Trophoblast cell (in vitro differentiated cells and primary cell): ENCODE data around the gene TAF8.
A peak's percentile ranks its signal among the peaks of the same experiment; 100 is the strongest.

Experiments
- DNase-seq, 2 donors: peaks; one replicate each; pipeline ENCODE4 v3.0.0-alpha.2; 2016
- H2AFZ ChIP-seq: 2 replicates; pipeline ENCODE4 v1.6.1; 2013; ENCODE audit warnings: low read length, moderate library complexity, mild to moderate bottlenecking; ENCODE audit not compliant: insufficient read depth, poor library complexity
- H2AK5ac ChIP-seq: 2 replicates; pipeline ENCODE4 v1.6.1; 2013; ENCODE audit warnings: mild to moderate bottlenecking, low read length
- H2BK120ac ChIP-seq: 2 replicates; pipeline ENCODE4 v1.6.1; 2013; ENCODE audit warnings: low read length, mild to moderate bottlenecking, moderate library complexity; ENCODE audit not compliant: insufficient read depth, poor library complexity
- H2BK12ac ChIP-seq: 2 replicates; pipeline ENCODE4 v1.6.1; 2013; ENCODE audit warnings: mild to moderate bottlenecking, low read length, moderate library complexity
- H2BK5ac ChIP-seq: 2 replicates; pipeline ENCODE4 v1.6.1; 2013; ENCODE audit warnings: low read length, low read depth, moderate library complexity, mild to moderate bottlenecking; ENCODE audit not compliant: poor library complexity
- H3K14ac ChIP-seq: 2 replicates; pipeline ENCODE4 v1.6.1; 2013; ENCODE audit warnings: mild to moderate bottlenecking, low read length
- H3K18ac ChIP-seq: 2 replicates; pipeline ENCODE4 v1.6.1; 2013; ENCODE audit warnings: mild to moderate bottlenecking, low read length
- H3K23ac ChIP-seq: 2 replicates; pipeline ENCODE4 v1.6.1; 2013; ENCODE audit warnings: low read length
- H3K27ac ChIP-seq: 2 replicates; pipeline ENCODE4 v1.5.1; 2013; ENCODE audit warnings: low read depth, mild to moderate bottlenecking, inconsistent platforms, low read length, moderate library complexity
- H3K27me3 ChIP-seq: 2 replicates; pipeline ENCODE4 v1.6.1; 2013; ENCODE audit warnings: inconsistent platforms, mild to moderate bottlenecking, low read length, moderate library complexity; ENCODE audit not compliant: insufficient read depth
- H3K36me3 ChIP-seq, 2 experiments: 1 replicate in 1 of 2; 2 replicates in 1 of 2; pipeline ENCODE4 v1.6.1; 2013; ENCODE audit warnings: low read length in 2 of 2, mild to moderate bottlenecking in 2 of 2, moderate library complexity in 1 of 2; ENCODE audit not compliant: insufficient read depth in 2 of 2, control insufficient read depth in 1 of 2
- H3K4ac ChIP-seq: 2 replicates; pipeline ENCODE4 v1.6.1; 2013; ENCODE audit warnings: low read depth, mild to moderate bottlenecking, low read length, moderate library complexity
- H3K4me1 ChIP-seq, 2 experiments: 1 replicate in 1 of 2; 2 replicates in 1 of 2; pipeline ENCODE4 v1.6.1; 2013; ENCODE audit warnings: low read length in 2 of 2, mild to moderate bottlenecking in 2 of 2, moderate library complexity in 1 of 2; ENCODE audit not compliant: insufficient read depth in 2 of 2, control insufficient read depth in 1 of 2
- H3K4me2 ChIP-seq: 2 replicates; pipeline ENCODE4 v1.6.1; 2013; ENCODE audit warnings: inconsistent platforms, mild to moderate bottlenecking, low read length, moderate library complexity
- H3K4me3 ChIP-seq: 2 replicates; pipeline ENCODE4 v1.5.1; 2013; ENCODE audit warnings: mild to moderate bottlenecking, low read depth, low read length, inconsistent platforms
- H3K79me1 ChIP-seq: one replicate; pipeline ENCODE4 v1.6.1; 2013; ENCODE audit warnings: low read length
- H3K79me2 ChIP-seq: 2 replicates; pipeline ENCODE4 v1.6.1; 2013; ENCODE audit warnings: low read length, mild to moderate bottlenecking; ENCODE audit not compliant: control insufficient read depth, insufficient read depth, poor library complexity
- H3K9ac ChIP-seq: 2 replicates; pipeline ENCODE4 v1.6.1; 2013; ENCODE audit warnings: mild to moderate bottlenecking, low read length
- H3K9me3 ChIP-seq: 2 replicates; pipeline ENCODE4 v1.6.1; 2013; ENCODE audit warnings: low read depth, mild to moderate bottlenecking, control low read depth, inconsistent platforms, low read length; ENCODE audit not compliant: insufficient read depth
- H4K12ac ChIP-seq: 2 replicates; pipeline ENCODE4 v1.6.1; 2013; ENCODE audit warnings: low read depth, mild to moderate bottlenecking, low read length, moderate library complexity
- H4K8ac ChIP-seq: 2 replicates; pipeline ENCODE4 v1.6.1; 2013; ENCODE audit warnings: low read depth, mild to moderate bottlenecking, low read length, moderate library complexity
- H4K91ac ChIP-seq: one replicate; pipeline ENCODE4 v1.6.1; 2013; ENCODE audit warnings: low read depth, mild to moderate bottlenecking, low read length, moderate library complexity
- WGBS: extraction: QIAGEN DNeasy Blood & Tissue Kit; methylation state at CpG from one replicate; pipeline ENCODE4 v1.1.7; 2013; ENCODE audit warnings: missing lambda C conversion rate; ENCODE audit not compliant: insufficient read length, insufficient coverage; ENCODE audit errors: extremely low coverage; 5-methylcytosine and 5-hydroxymethylcytosine counted together

The TAF8 gene

GRCh38 chr6:42128460-42129359 is 78.4 kb downstream of the TAF8 start:
- no peak overlapping the region for H3K14ac ChIP-seq
- H3K27ac ChIP-seq: no peak overlapping the region
- no CpG with 5 or more reads among the region's 25 CpGs for WGBS
- no peak overlapping the region for H4K8ac ChIP-seq
- H4K12ac ChIP-seq: no peak overlapping the region
- no peaks in the 10 kb centered on the region for H3K27me3 ChIP-seq
- H3K4ac ChIP-seq: no peak overlapping the region
- peaks cover 9 to 14% of the 10 kb centered on the region in 2 experiments for H3K36me3 ChIP-seq
- H2AK5ac ChIP-seq: no peak overlapping the region
- no peaks in the 10 kb centered on the region for H3K79me2 ChIP-seq
- no peak overlapping the region for H2BK120ac ChIP-seq
- H3K79me1 ChIP-seq: peaks cover 2% of the 10 kb centered on the region
- no peak overlapping the region for H2BK5ac ChIP-seq
- no peak for DNase-seq
- H3K4me1 ChIP-seq: peaks cover 7 to 10% of the 10 kb centered on the region in 2 experiments
- H3K18ac ChIP-seq: no peak overlapping the region
- no peak overlapping the region for H3K9ac ChIP-seq
- no peak overlapping the region for H2AFZ ChIP-seq
- no peak overlapping the region for H4K91ac ChIP-seq
- peaks cover 2% of the 10 kb centered on the region for H3K9me3 ChIP-seq
- no peak overlapping the region for H3K23ac ChIP-seq
- H3K4me2 ChIP-seq: no peak overlapping the region
- no peak overlapping the region for H3K4me3 ChIP-seq
- no peak overlapping the region for H2BK12ac ChIP-seq

GRCh38 chr6:42129360-42129676 is 79.0 kb downstream of the TAF8 start:
- H2AK5ac ChIP-seq: no peak overlapping the region
- H3K36me3 ChIP-seq: peaks cover 9 to 14% of the 10 kb centered on the region in 2 experiments
- H4K8ac ChIP-seq: no peak overlapping the region
- H3K23ac ChIP-seq: no peak overlapping the region
- no peak overlapping the region for H3K4me3 ChIP-seq
- H3K4ac ChIP-seq: no peak overlapping the region
- no peak overlapping the region for H2AFZ ChIP-seq
- H4K12ac ChIP-seq: no peak overlapping the region
- H2BK5ac ChIP-seq: no peak overlapping the region
- H3K9ac ChIP-seq: no peak overlapping the region
- no peak overlapping the region for H4K91ac ChIP-seq
- no peak for DNase-seq
- no peak overlapping the region for H3K27ac ChIP-seq
- H3K4me1 ChIP-seq: peaks cover 7 to 10% of the 10 kb centered on the region in 2 experiments
- no peak overlapping the region for H2BK120ac ChIP-seq
- no peak overlapping the region for H3K14ac ChIP-seq
- no peak overlapping the region for H2BK12ac ChIP-seq
- H3K18ac ChIP-seq: no peak overlapping the region
- peaks cover 2% of the 10 kb centered on the region for H3K79me1 ChIP-seq
- no peaks in the 10 kb centered on the region for H3K79me2 ChIP-seq
- no peak overlapping the region for H3K4me2 ChIP-seq
- WGBS: no CpG with 5 or more reads among the region's 2 CpGs
- H3K9me3 ChIP-seq: peaks cover 2% of the 10 kb centered on the region
- H3K27me3 ChIP-seq: no peaks in the 10 kb centered on the region

GRCh38 chr6:42131531-42131930 is 81.2 kb downstream of the TAF8 start:
- Histone ChIP-seq H3K79me1 (peaks cover 4% of the 10 kb centered on the region), H2BK12ac (no peak overlapping the region), H3K23ac (no peak overlapping the region), H2BK120ac (no peak overlapping the region), H3K4me3 (no peak overlapping the region), H3K9me3 (peaks cover 2% of the 10 kb centered on the region), H3K4me2 (no peak overlapping the region), H4K12ac (no peak overlapping the region), H3K79me2 (no peaks in the 10 kb centered on the region), H3K4ac (no peak overlapping the region), H2AFZ (no peak overlapping the region), H4K91ac (peak overlapping the region; percentile 32), H2BK5ac (no peak overlapping the region), H3K18ac (peak overlapping the region; percentile 75), H3K14ac (peak overlapping the region; percentile 42), H3K36me3 (peaks cover 5 to 10% of the 10 kb centered on the region in 2 experiments), H3K27ac (no peak overlapping the region), H3K9ac (no peak overlapping the region), H2AK5ac (no peak overlapping the region), H4K8ac (no peak overlapping the region), H3K4me1 (peaks cover 6 to 9% of the 10 kb centered on the region in 2 experiments), H3K27me3 (no peaks in the 10 kb centered on the region)
- DNase-seq: no peak
- WGBS: no CpG with 5 or more reads among the region's 11 CpGs

GRCh38 chr6:42133926-42134325 is 83.6 kb downstream of the TAF8 start:
- H3K14ac ChIP-seq: no peak overlapping the region
- H3K9me3 ChIP-seq: peaks cover 2% of the 10 kb centered on the region
- no peak for DNase-seq
- H3K4me3 ChIP-seq: no peak overlapping the region
- H3K79me2 ChIP-seq: no peaks in the 10 kb centered on the region
- peaks cover 2 to 3% of the 10 kb centered on the region in 2 experiments for H3K36me3 ChIP-seq
- no peak overlapping the region for H2BK12ac ChIP-seq
- peak overlapping the region; percentile 35 for H3K18ac ChIP-seq
- no peak overlapping the region for H3K4me2 ChIP-seq
- no peak overlapping the region for H2BK120ac ChIP-seq
- no peak overlapping the region for H4K91ac ChIP-seq
- no peak overlapping the region for H2AFZ ChIP-seq
- no peak overlapping the region for H3K4ac ChIP-seq
- no peak overlapping the region for H2BK5ac ChIP-seq
- H2AK5ac ChIP-seq: no peak overlapping the region
- H3K27ac ChIP-seq: no peak overlapping the region
- H3K9ac ChIP-seq: no peak overlapping the region
- no peaks in the 10 kb centered on the region for H3K27me3 ChIP-seq
- H3K4me1 ChIP-seq: peaks cover 14 to 20% of the 10 kb centered on the region in 2 experiments
- H3K23ac ChIP-seq: no peak overlapping the region
- WGBS: no CpG with 5 or more reads among the region's 4 CpGs
- no peak overlapping the region for H4K8ac ChIP-seq
- H3K79me1 ChIP-seq: peaks cover 9% of the 10 kb centered on the region
- H4K12ac ChIP-seq: no peak overlapping the region
